T-helper 22 cell (primary cell): ENCODE results near the gene CPA3.

Experiments used
- DNase-seq: peaks from one replicate; pipeline ENCODE4 v3.0.0-alpha.2; 2020; ENCODE audit warnings: low read depth

CPA3 gene

GRCh38 chr3:148861277-148861869 lies 3.7 kb upstream of the CPA3 start:
- no peak for DNase-seq

- DNase-seq, result no peak
These were observed 1.8 kb upstream of the CPA3 start for GRCh38 chr3:148863297-148863696.

- DNase-seq, result no peak
These were observed 1.3 kb upstream of the CPA3 start for GRCh38 chr3:148863814-148864213.

- no peak for DNase-seq
These were observed 1.2 kb downstream of the CPA3 start for GRCh38 chr3:148866261-148866660.

- no peak for DNase-seq
These were observed 8.3 kb downstream of the CPA3 start for GRCh38 chr3:148873270-148873927.

- DNase-seq, result no peak
These were observed 8.9 kb downstream of the CPA3 start for GRCh38 chr3:148873977-148874376.

- DNase-seq, result no peak
These were observed 13.0 kb downstream of the CPA3 start for GRCh38 chr3:148878095-148878494.

GRCh38 chr3:148879256-148879655 lies 14.2 kb downstream of the CPA3 start:
- no peak for DNase-seq

- DNase-seq, result no peak
These were observed 15.6 kb downstream of the CPA3 start for GRCh38 chr3:148880681-148881080.

GRCh38 chr3:148881286-148881685 lies 16.2 kb downstream of the CPA3 start:
- no peak for DNase-seq

- DNase-seq, result no peak
These were observed 17.2 kb downstream of the CPA3 start for GRCh38 chr3:148882288-148882687.

GRCh38 chr3:148883163-148883562 lies 18.1 kb downstream of the CPA3 start:
- DNase-seq, result no peak

- no peak for DNase-seq
These were observed 19.2 kb downstream of the CPA3 start for GRCh38 chr3:148884261-148884660.

GRCh38 chr3:148889828-148890227 lies 24.7 kb downstream of the CPA3 start:
- no peak for DNase-seq

GRCh38 chr3:148896062-148896461 lies 31.0 kb downstream of the CPA3 start:
- DNase-seq, result no peak

- no peak for DNase-seq
These were observed 37.1 kb downstream of the CPA3 start for GRCh38 chr3:148901987-148902791.

- no peak for DNase-seq
These were observed 37.9 kb downstream of the CPA3 start for GRCh38 chr3:148903022-148903442.

- DNase-seq, result no peak
These were observed 38.8 kb downstream of the CPA3 start for GRCh38 chr3:148903941-148904340.

- no peak for DNase-seq
These were observed 41.6 kb downstream of the CPA3 start for GRCh38 chr3:148906667-148907066.

- no peak for DNase-seq
These were observed 46.1 kb downstream of the CPA3 start for GRCh38 chr3:148911173-148911572.

- DNase-seq, result no peak
These were observed 46.5 kb downstream of the CPA3 start for GRCh38 chr3:148911592-148911991.

GRCh38 chr3:148914936-148915690 lies 50.0 kb downstream of the CPA3 start:
- DNase-seq, result no peak

- DNase-seq, result no peak
These were observed 51.0 kb downstream of the CPA3 start for GRCh38 chr3:148916132-148916531.
